Germinal center (tissue), 1 donor: ENCODE results near the gene GPR55.

ENCODE experiments used
- DNase-seq: peaks from one replicate; pipeline ENCODE4 v3.0.0; 2012; ENCODE audit warnings: mixed read lengths, low spot score

The GPR55 gene

GRCh38 chr2:230900336-230900995 is 24.6 kb downstream of the GPR55 start:
- no peak for DNase-seq

GRCh38 chr2:230899786-230900185 is 25.3 kb downstream of the GPR55 start:
- DNase-seq: no peak

- DNase-seq: no peak
Measured at GRCh38 chr2:230899287-230899686, 25.8 kb downstream of the GPR55 start.

- no peak for DNase-seq
Measured at GRCh38 chr2:230898713-230899091, 26.3 kb downstream of the GPR55 start.

GRCh38 chr2:230898016-230898712 is 26.9 kb downstream of the GPR55 start:
- no peak for DNase-seq

GRCh38 chr2:230896346-230897115 is 28.5 kb downstream of the GPR55 start:
- no peak for DNase-seq

GRCh38 chr2:230895536-230896345 is 29.3 kb downstream of the GPR55 start:
- DNase-seq: no peak

- DNase-seq: peak; percentile 51
Measured at GRCh38 chr2:230893841-230894781, 30.9 kb downstream of the GPR55 start.

- no peak for DNase-seq
Measured at GRCh38 chr2:230893338-230893737, 31.7 kb downstream of the GPR55 start.

GRCh38 chr2:230891509-230891908 is 33.5 kb downstream of the GPR55 start:
- no peak for DNase-seq

- DNase-seq: no peak
Measured at GRCh38 chr2:230891064-230891463, 34.0 kb downstream of the GPR55 start.

- no peak for DNase-seq
Measured at GRCh38 chr2:230890646-230891045, 34.4 kb downstream of the GPR55 start.

- DNase-seq: no peak
Measured at GRCh38 chr2:230889911-230890601, 35.0 kb downstream of the GPR55 start.

GRCh38 chr2:230888824-230889400 is 36.1 kb downstream of the GPR55 start:
- no peak for DNase-seq

- DNase-seq: no peak
Measured at GRCh38 chr2:230887342-230887741, 37.7 kb downstream of the GPR55 start.

GRCh38 chr2:230886671-230887071 is 38.4 kb downstream of the GPR55 start:
- no peak for DNase-seq

GRCh38 chr2:230886206-230886605 is 38.8 kb downstream of the GPR55 start:
- DNase-seq: no peak

GRCh38 chr2:230885463-230886130 is 39.4 kb downstream of the GPR55 start:
- DNase-seq: no peak

GRCh38 chr2:230881840-230882239 is 43.2 kb downstream of the GPR55 start:
- no peak for DNase-seq

- no peak for DNase-seq
Measured at GRCh38 chr2:230879891-230880290, 45.2 kb downstream of the GPR55 start.
